Fibroblast of mammary gland (primary cell): Measurements from ENCODE around the gene C6orf163.

ENCODE experiments used
- DNase-seq: peaks from one replicate; pipeline ENCODE4 v3.0.0-alpha.2; 2010; ENCODE audit warnings: low read depth
- H3K4me3 ChIP-seq: 2 replicates; pipeline ENCODE4 v1.5.1; 2011; ENCODE audit warnings: low read depth, mild to moderate bottlenecking, low read length, moderate library complexity; ENCODE audit not compliant: control insufficient read depth
- TF ChIP-seq, protein P1 (sequence below): conservative IDR thresholded peaks from 2 replicates; pipeline ENCODE4 v1.5.1; 2011; ENCODE audit warnings: low read depth, low read length, inconsistent platforms; ENCODE audit not compliant: control insufficient read depth, insufficient read depth

The C6orf163 gene

DNA sequence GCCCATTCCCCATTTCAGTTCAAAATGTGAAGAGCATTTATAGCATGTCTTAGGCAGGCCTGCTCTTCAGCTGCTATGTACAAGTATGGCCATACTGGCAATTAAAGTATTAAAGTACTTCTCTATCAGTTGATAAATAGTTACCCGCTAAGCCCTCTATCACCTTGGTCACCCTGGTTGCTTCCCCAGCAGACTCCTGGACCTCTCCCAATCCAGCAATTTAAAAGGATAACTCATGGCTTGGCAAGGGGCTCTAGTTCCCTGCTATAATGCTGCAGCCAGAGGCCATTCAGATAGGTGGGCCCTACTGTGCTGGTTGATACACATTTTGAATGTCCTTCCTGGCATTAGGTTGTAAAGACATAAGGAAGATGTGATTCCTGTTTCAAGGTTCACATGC, 7.0 kb downstream of the C6orf163 start:
- TF ChIP-seq, protein P1, sequence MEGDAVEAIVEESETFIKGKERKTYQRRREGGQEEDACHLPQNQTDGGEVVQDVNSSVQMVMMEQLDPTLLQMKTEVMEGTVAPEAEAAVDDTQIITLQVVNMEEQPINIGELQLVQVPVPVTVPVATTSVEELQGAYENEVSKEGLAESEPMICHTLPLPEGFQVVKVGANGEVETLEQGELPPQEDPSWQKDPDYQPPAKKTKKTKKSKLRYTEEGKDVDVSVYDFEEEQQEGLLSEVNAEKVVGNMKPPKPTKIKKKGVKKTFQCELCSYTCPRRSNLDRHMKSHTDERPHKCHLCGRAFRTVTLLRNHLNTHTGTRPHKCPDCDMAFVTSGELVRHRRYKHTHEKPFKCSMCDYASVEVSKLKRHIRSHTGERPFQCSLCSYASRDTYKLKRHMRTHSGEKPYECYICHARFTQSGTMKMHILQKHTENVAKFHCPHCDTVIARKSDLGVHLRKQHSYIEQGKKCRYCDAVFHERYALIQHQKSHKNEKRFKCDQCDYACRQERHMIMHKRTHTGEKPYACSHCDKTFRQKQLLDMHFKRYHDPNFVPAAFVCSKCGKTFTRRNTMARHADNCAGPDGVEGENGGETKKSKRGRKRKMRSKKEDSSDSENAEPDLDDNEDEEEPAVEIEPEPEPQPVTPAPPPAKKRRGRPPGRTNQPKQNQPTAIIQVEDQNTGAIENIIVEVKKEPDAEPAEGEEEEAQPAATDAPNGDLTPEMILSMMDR, result no peak

DNA sequence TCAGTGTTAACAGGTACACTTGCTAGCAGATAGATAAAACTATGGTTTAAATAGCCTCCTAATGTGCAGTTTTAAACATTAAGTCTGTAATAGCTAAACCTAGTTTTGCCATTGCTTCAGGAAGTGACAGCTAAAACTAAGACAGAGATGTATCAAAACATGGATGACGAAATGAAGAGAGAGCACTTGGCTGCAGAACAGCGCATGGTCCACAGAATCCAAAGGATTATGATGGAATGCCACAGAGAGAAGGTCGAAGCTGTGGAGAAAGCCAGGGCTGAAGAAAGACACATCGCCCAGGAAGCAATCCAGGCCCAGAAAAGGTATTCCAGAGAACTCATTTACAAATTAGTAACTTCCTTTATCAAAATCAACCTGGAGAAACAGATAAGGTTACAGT, 11.6 kb downstream of the C6orf163 start:
- TF ChIP-seq, protein P1, result no peak
- DNase-seq, result no peak
- no peak overlapping the region for H3K4me3 ChIP-seq

More for the DNA sequence above, 7.0 kb downstream of the C6orf163 start:
- DNase-seq, result no peak
- H3K4me3 ChIP-seq, result no peak overlapping the region

DNA sequence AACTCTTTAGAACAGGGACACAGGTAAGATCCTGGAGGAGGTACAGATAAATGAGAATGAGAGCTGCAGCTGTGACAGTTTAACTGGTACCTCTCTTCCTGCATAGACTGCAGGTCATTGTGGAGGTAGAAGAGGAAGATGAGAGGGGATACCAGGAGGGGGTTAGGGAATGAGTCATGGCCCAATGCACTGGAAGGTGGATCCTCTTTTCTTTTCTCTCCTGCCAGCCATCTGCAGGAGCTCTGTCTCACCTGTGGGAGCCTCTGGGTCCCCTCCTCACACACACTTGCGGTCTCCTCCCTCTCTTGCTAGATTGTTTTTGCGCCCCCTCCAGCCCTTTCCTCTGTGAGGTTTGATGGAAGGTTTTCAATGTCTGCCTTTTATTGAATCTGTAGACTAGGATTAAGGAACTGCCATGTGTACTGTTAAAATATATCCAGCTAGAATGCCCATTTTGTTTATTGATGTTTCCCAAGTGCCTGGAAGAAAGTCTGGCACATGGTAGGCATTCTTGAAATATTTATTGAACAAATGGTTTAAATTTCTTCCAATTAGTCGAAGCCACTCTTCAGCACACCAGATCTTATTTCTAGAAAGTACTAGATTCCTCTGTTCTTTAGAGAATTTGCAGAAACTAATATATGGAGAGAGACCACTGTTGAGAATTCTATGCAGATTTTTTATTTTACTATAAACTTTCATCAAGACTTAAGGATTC, 13.0 kb downstream of the C6orf163 start:
- TF ChIP-seq, protein P1, result no peak
- DNase-seq, result no peak
- no peak overlapping the region for H3K4me3 ChIP-seq

DNA sequence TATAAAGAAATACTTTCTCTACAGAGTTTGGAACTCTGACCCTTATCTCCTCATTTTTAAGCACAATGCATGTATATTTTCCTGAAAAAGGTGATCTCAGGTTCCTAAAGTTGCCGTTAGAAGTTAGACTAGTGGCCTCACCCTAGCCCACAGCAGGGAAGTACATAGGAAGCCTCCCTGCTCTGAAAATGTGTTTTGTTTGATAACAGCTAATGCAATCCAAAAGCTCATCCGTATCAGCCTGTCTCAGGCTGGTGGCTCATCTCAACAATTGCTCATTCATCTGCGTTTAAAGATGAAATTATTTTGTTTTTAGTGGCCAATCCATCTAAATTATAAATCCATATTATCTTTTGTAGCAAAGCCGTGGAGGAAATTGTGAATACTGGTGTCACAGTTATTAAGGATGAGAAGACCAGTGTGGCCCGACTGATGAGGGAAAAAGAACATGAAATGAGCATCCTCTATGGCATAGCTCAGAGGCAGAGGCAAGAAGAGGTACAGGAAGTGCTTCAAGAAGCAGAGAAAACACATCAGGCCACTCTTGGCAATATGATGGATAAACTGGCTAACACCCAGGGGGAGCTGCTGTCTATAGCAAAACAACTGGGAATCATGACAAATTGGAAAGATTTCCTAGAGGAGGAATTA, 20.1 kb downstream of the C6orf163 start:
- no peak overlapping the region for H3K4me3 ChIP-seq
- TF ChIP-seq, protein P1, result no peak
- DNase-seq, result no peak

DNA sequence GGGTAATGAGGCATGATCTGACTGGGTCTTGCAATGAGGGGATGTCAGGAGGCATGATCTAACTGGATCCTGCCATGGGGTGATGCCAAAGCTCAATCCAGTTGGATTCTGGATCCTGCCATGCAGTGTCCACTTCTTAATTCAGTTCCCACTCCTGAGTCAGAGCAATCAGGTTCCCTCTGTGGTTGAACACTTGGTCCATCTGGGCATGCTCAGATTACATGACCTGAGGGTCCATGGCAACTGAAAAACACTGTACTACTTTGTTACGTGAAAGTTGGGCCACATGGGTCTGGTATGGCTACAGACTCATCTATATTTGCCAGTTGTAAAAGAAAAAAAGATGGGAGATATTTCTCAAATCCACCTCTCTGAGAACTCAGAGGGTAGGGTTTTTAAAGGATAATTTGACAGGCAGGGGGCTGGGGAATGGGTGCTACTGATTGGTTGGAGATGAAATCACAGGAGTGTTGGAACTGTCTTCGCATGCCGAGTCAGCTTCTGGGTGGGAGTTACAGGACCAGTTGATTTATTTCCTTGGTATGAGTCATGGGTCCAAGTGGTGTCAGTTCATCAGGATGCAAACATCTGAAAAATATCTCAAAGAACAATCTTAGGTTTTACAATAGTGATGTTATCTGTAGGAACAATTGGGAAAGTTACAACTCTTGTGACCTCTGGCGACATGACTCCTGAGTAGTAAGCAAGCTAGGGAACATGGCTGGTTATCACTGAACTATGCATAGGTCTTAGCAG, 21.6 kb downstream of the C6orf163 start:
- TF ChIP-seq, protein P1, result no peak
- H3K4me3 ChIP-seq, result no peak overlapping the region
- peak; percentile 54 for DNase-seq

DNA sequence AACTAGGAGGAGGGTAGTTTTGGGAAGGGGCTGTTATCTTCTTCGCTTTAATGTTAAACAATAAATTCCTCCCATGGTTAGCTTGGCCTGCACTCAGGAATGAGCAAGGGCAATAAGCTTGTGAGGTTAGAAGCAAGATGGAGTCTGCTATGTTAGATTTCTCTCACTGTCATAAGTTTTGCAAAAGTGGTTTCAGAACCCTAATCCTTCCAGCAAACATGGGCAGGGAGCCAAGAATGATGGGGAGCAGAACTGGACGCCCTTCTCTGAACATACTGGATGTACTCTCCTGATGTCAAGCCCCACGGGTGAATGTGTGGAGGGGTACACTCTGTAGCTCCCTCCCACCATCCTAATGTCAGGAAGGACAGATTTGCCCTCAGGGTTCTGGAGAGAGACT, 22.3 kb downstream of the C6orf163 start:
- no peak overlapping the region for H3K4me3 ChIP-seq
- no peak for DNase-seq
- TF ChIP-seq, protein P1, result no peak
